Measurements from ENCODE around the gene MAD1L1.

GRCh38 chr7:2165239-2165609, 67.5 kb downstream of the MAD1L1 start:
- no peak for TF ChIP-seq GATA2 (IDR thresholded peaks at IDR 0.05; ENCODE audit: low read depth, low read length)
- no peak for TF ChIP-seq GATA3 (IDR thresholded peaks at IDR 0.05; ENCODE audit: low read depth, low read length)
